Chondrocyte (in vitro differentiated cells): ENCODE results near the gene HSDL2. TPM values are rescaled to one million over a fixed set of nuclear protein-coding genes. Genes with fewer than 3 reads are reported as not detected.

Experiments
- DNase-seq: peaks from one replicate; pipeline ENCODE4 v3.0.0; 2021; ENCODE audit warnings: mixed read lengths, low spot score
- H3K27ac Mint-ChIP-seq: one replicate; pipeline ENCODE4 v1.8.0; 2021; ENCODE audit warnings: mild to moderate bottlenecking, moderate library complexity, mixed read lengths; ENCODE audit not compliant: unreplicated experiment
- H3K27me3 Mint-ChIP-seq: 2 replicates; pipeline ENCODE4 v1.8.0; 2021; ENCODE audit warnings: low read depth, mixed read lengths
- H3K36me3 Mint-ChIP-seq: 2 replicates; pipeline ENCODE4 v1.8.0; 2021; ENCODE audit warnings: low read depth, mixed read lengths
- H3K4me1 Mint-ChIP-seq: 2 replicates; pipeline ENCODE4 v1.8.0; 2021; ENCODE audit warnings: low read depth, mild to moderate bottlenecking, mixed read lengths
- H3K4me3 Mint-ChIP-seq: one replicate; pipeline ENCODE4 v1.8.0; 2021; ENCODE audit warnings: mild to moderate bottlenecking, moderate library complexity, mixed read lengths; ENCODE audit not compliant: unreplicated experiment
- H3K9me3 Mint-ChIP-seq: 2 replicates; pipeline ENCODE4 v1.8.0; 2021; ENCODE audit warnings: low read depth, mixed read lengths
- CTCF ChIP-seq: fragments of 200-600 bp; sonication (generic); IDR thresholded peaks from 2 replicates; pipeline ENCODE4 v1.5.0; 2021; ENCODE audit warnings: antibody characterized with exemption, mild to moderate bottlenecking, moderate library complexity
- total RNA-seq: library from RNA; stranded (reverse); gene quantifications from 3 replicates; pipeline ENCODE4 v1.2.1, GENCODE V29; 2021

Gene HSDL2
- total RNA-seq, 1 donor from 2014 or later, result 20.6 TPM

GRCh38 chr9:112354081-112354743, 25.7 kb upstream of the HSDL2 start:
- Mint-ChIP-seq H3K27me3 (no peaks in the 10 kb centered on the region), H3K9me3 (no peaks in the 10 kb centered on the region), H3K36me3 (no peaks in the 10 kb centered on the region), H3K4me3 (no peak overlapping the region), H3K4me1 (no peaks in the 10 kb centered on the region), H3K27ac (no peak overlapping the region)
- TF ChIP-seq CTCF, result no peak
- no peak for DNase-seq

GRCh38 chr9:112355427-112355897, 24.4 kb upstream of the HSDL2 start:
- Mint-ChIP-seq H3K36me3 (no peaks in the 10 kb centered on the region), H3K4me3 (no peak overlapping the region), H3K27me3 (no peaks in the 10 kb centered on the region), H3K9me3 (no peaks in the 10 kb centered on the region), H3K4me1 (peaks cover 5% of the 10 kb centered on the region), H3K27ac (no peak overlapping the region)
- TF ChIP-seq CTCF, result no peak
- no peak for DNase-seq

- no peaks in the 10 kb centered on the region for H3K36me3 Mint-ChIP-seq
- H3K27me3 Mint-ChIP-seq, result no peaks in the 10 kb centered on the region
- no peak overlapping the region for H3K4me3 Mint-ChIP-seq
- peak overlapping the region; percentile 80 for H3K27ac Mint-ChIP-seq
- TF ChIP-seq CTCF, result no peak
- no peak for DNase-seq
- H3K4me1 Mint-ChIP-seq, result peaks cover 12% of the 10 kb centered on the region
- H3K9me3 Mint-ChIP-seq, result peaks cover 2% of the 10 kb centered on the region
Observed at GRCh38 chr9:112360047-112360804, 19.7 kb upstream of the HSDL2 start.

GRCh38 chr9:112361601-112362000, 18.3 kb upstream of the HSDL2 start:
- Mint-ChIP-seq H3K9me3 (peaks cover 6% of the 10 kb centered on the region), H3K4me3 (no peak overlapping the region)

More at GRCh38 chr9:112361601-112362000, 18.3 kb upstream of the HSDL2 start:
- Mint-ChIP-seq H3K27ac (no peak overlapping the region), H3K27me3 (no peaks in the 10 kb centered on the region), H3K4me1 (peaks cover 12% of the 10 kb centered on the region), H3K36me3 (peaks cover 2% of the 10 kb centered on the region)
- no peak for DNase-seq
- TF ChIP-seq CTCF, result peak; percentile 88
